Uterus (tissue), 2 donors: ENCODE results near the gene KLF17.

Experiments
- POLR2A ChIP-seq, 2 donors: fragments of 450-650 bp; IDR thresholded peaks; one replicate each; pipeline ENCODE4 v1.6.1; 2016; ENCODE audit warnings: antibody characterized with exemption in 2 of 2, mild to moderate bottlenecking in 1 of 2, moderate library complexity in 1 of 2
- TF ChIP-seq, protein P1 (sequence below), 4 experiments: fragments of 200-600 bp in 2 of 4; fragments of 450-650 bp in 2 of 4; sonication (generic) in 2 of 4; IDR thresholded peaks; one replicate each; pipeline ENCODE4 v1.5.1; 2016 to 2019; ENCODE audit warnings: antibody characterized with exemption in 4 of 4, mild to moderate bottlenecking in 2 of 4, moderate library complexity in 1 of 4

- TF ChIP-seq, protein P1, sequence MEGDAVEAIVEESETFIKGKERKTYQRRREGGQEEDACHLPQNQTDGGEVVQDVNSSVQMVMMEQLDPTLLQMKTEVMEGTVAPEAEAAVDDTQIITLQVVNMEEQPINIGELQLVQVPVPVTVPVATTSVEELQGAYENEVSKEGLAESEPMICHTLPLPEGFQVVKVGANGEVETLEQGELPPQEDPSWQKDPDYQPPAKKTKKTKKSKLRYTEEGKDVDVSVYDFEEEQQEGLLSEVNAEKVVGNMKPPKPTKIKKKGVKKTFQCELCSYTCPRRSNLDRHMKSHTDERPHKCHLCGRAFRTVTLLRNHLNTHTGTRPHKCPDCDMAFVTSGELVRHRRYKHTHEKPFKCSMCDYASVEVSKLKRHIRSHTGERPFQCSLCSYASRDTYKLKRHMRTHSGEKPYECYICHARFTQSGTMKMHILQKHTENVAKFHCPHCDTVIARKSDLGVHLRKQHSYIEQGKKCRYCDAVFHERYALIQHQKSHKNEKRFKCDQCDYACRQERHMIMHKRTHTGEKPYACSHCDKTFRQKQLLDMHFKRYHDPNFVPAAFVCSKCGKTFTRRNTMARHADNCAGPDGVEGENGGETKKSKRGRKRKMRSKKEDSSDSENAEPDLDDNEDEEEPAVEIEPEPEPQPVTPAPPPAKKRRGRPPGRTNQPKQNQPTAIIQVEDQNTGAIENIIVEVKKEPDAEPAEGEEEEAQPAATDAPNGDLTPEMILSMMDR (IDR thresholded peaks at IDR 0.05) = no peak
- TF ChIP-seq POLR2A (IDR thresholded peaks at IDR 0.05) = no peak
Observed at GRCh38 chr1:44108971-44109370, 9.7 kb upstream of the KLF17 start.
